HG02885 (cell line): Measurements from ENCODE around the gene WDR31.
"Not testable (repeated sequence)": the region's sequence is repeated elsewhere in the genome, so short reads cannot be mapped to it uniquely, and the experiment has no call there.

Source experiments
- ATAC-seq: cut with Tn5 transposase; IDR thresholded peaks from one replicate; pipeline ENCODE4 v1.9.1; 2021; ENCODE audit warnings: mild to moderate bottlenecking; ENCODE audit not compliant: unreplicated experiment, poor library complexity

Gene WDR31

DNA sequence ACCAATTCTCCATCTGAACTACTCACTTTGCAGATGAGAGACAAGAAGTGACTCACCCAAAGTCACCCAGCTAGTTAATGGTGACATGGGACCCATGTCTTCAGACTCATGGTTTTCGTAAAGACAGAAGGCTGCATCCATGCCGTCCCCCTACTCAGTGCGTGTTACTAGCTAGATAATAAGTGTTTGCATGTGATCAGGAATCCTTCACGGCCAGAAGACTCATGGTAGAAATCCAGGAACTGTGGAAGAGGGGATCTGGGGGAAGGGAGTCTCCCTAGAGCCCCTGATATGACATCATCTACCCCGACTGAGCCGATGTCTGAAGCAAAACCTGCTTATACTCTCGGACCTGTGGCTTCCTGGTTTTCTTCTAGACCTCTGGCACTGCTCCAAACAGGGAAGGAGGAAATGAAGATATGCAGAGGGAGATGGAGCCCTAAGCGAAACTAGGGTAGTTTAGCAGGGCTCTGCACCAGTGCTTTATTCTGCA lies 40.2 kb downstream of the WDR31 start:
- no peak for ATAC-seq

DNA sequence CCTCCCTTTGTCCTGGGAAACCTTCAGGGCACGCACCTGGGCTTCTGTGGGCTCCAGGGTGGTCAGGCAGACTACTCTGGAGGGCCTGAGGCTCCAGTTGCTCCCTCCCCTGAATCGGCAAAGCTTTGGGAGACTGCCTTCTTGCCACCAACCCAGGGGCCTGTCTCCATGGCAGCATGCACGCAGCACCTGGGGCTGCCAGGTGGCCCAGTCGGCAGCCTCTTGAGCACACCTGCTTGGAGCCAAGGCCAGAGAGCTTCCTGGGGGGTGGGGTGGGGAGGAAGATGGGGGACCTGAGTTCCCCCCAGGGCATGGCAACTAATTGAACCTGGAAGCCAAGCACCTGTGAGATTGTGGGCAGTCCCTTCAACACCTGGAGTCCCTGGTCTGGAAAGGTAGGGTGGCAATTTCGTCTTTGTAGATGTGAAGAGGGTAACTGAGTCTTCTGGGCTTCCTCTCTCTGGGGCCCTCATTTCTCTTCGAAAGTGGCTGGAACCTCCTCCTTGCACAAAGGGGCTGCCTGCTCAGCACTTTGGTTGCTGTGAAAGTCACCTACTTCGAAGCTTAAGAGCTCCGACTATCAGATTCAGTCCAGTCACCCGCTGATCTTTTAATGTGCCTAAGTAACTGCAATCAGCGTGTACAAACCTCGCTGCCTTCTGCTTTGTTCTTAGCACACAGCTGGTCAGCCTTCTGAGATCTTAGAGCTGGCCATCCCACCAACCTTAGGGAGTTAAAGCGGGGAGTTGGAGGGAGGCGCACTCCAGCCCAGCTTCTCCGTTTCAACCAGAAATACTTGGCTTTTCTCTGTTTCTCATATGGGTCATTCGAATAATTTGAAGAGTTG lies 40.9 kb downstream of the WDR31 start:
- ATAC-seq, result no peak

- no peak for ATAC-seq
Measured at GRCh38 chr9:113298311-113298710, 41.8 kb downstream of the WDR31 start.

GRCh38 chr9:113296796-113297558 lies 43.1 kb downstream of the WDR31 start:
- ATAC-seq, result no peak

GRCh38 chr9:113296247-113296646 lies 43.8 kb downstream of the WDR31 start:
- ATAC-seq, result not testable (repeated sequence)

- ATAC-seq, result no peak
Measured at GRCh38 chr9:113293285-113293878, 46.7 kb downstream of the WDR31 start.

DNA sequence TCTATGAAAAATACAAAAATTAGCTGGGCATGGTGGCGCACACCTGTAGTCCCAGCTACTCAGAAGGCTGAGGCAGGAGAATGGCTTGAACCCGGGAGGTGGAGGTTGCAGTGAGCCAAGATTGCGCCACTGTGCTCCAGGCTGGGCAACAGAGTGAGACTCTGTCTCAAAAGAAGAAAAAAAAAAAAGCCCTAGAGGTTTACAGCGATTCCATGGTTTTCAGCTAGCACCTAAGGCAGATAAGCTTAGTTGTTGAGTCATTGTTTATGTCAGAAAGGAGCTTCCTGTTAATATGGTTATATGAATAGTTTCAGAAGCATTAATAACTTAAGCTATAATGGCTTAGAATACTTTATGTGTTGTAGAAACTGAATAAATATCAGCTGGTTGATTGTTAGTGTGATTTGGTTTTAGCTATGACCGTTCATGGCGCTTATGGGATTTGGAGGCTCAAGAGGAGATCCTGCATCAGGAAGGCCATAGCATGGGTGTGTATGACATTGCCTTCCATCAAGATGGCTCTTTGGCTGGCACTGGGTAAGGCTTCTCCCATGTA lies 49.9 kb downstream of the WDR31 start:
- ATAC-seq, result no peak

- no peak for ATAC-seq
Measured at GRCh38 chr9:113289091-113289490, 51.0 kb downstream of the WDR31 start.

GRCh38 chr9:113281356-113281755 lies 58.7 kb downstream of the WDR31 start:
- ATAC-seq, result no peak

DNA sequence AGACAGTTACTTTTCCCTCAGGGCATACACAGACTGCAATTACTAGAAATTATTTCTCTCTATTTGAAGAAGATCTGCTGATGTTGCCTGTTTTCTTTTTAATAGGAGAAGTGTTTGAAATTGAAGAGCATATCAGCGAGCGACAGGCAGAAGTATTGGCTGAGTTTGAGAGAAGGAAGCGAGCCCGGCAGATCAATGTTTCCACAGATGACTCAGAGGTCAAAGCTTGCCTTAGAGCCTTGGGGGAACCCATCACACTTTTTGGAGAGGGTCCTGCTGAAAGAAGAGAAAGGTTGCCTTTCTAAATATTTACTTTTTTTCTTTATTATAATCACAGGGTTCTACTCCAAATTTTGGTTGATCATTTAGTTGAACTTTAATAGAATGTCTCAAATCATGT lies 61.2 kb downstream of the WDR31 start:
- ATAC-seq, result no peak

- ATAC-seq, result peak; percentile 97
Measured at GRCh38 chr9:113275157-113276131, 64.6 kb downstream of the WDR31 start, which contains the start of the genes CDC26 and PRPF4. Gene CDC26, minus strand, starts transcription at chr9:113275572. Its CDS starts 3,065 bp downstream, at chr9:113272507. Gene PRPF4, plus strand, starts transcription at chr9:113275658. Its CDS starts 86 bp downstream, at chr9:113275744.

- peak; percentile 22 for ATAC-seq
Measured at GRCh38 chr9:113274474-113275156, 65.5 kb downstream of the WDR31 start.

GRCh38 chr9:113269871-113270270 lies 70.2 kb downstream of the WDR31 start:
- ATAC-seq, result no peak

DNA sequence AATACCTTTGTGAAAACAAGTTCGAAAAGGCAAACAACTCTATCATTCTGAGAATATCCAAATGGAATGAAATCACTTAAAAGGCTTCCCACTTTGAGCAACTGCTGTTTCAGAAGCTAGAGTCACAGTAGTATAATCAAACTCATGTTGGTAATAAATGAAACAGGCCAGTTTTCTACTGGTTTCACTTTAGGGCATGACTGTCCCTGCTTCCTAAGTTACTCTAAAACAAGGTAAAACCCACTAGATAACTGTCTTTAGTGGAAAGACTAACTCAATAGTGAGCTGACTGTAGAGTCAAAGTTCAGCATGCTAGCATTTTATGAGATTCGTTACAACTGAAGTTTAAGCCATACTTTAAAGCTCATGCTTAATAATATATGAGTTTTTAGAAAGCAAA lies 70.7 kb downstream of the WDR31 start:
- no peak for ATAC-seq

DNA sequence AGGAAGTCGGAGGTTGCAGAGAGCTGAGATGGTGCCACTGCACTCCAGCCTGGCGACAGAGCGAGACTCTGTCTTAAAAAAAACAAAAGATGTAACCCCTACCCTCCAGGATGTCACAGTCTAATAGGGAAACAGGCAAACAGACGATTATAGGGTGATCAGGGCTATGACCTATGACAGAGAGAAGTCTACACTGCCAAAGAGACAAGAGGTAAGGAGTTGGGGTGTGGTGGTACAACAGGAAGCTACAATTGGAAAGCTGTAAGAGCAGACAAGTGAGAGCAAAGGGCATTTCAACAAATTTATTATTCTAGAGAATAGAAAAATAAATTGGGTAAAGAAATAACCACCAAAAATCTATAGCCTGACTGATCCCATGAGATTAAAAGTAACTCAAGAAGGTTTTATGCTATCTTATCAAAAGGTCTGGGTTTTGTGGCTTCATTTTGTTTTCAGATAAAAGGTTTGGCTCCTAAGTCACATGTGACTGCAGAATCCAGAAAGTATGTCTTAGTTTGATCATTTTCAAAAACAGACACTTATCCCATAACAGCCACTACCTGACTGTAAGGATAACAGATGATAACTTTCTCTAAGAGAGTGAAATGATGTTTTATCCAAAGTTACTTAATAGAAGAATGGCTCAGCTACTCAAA lies 72.0 kb downstream of the WDR31 start:
- ATAC-seq, result no peak

GRCh38 chr9:113266174-113266573 lies 73.9 kb downstream of the WDR31 start:
- ATAC-seq, result no peak
